ENCODE results near the gene BCAS3.
"Not testable (repeated sequence)": the region's sequence is repeated elsewhere in the genome, so short reads cannot be mapped to it uniquely, and the experiment has no call there.

Gene BCAS3

GRCh38 chr17:60804831-60805230, 127.2 kb downstream of the BCAS3 start:
- no peak for DNase-seq

- no peak for DNase-seq
These were observed 131.8 kb downstream of the BCAS3 start for GRCh38 chr17:60809421-60809820.

GRCh38 chr17:60814941-60815340, 137.3 kb downstream of the BCAS3 start:
- DNase-seq: not testable (repeated sequence)

- no peak for DNase-seq
These were observed 139.5 kb downstream of the BCAS3 start for GRCh38 chr17:60817192-60817591.

- no peak for DNase-seq
These were observed 141.9 kb downstream of the BCAS3 start for GRCh38 chr17:60819447-60820130.

GRCh38 chr17:60823515-60823914, 145.9 kb downstream of the BCAS3 start:
- DNase-seq: no peak

- DNase-seq: no peak
These were observed 147.7 kb downstream of the BCAS3 start for GRCh38 chr17:60825351-60825750.

- no peak for DNase-seq
These were observed 150.3 kb downstream of the BCAS3 start for GRCh38 chr17:60827943-60828342.

GRCh38 chr17:60832151-60832585, 154.5 kb downstream of the BCAS3 start:
- peak; percentile 2 to 27 for DNase-seq

- no peak for DNase-seq
These were observed 155.0 kb downstream of the BCAS3 start for GRCh38 chr17:60832631-60833030.

- DNase-seq: no peak
These were observed 162.8 kb downstream of the BCAS3 start for GRCh38 chr17:60840456-60840855.

GRCh38 chr17:60845012-60845411, 167.4 kb downstream of the BCAS3 start:
- no peak for DNase-seq

- no peak for DNase-seq
These were observed 168.5 kb downstream of the BCAS3 start for GRCh38 chr17:60846175-60846574.

GRCh38 chr17:60851181-60851580, 173.5 kb downstream of the BCAS3 start:
- DNase-seq: no peak

GRCh38 chr17:60857556-60858080, 180.0 kb downstream of the BCAS3 start:
- no peak for DNase-seq

- DNase-seq: no peak
These were observed 184.8 kb downstream of the BCAS3 start for GRCh38 chr17:60862482-60862881.

GRCh38 chr17:60863892-60864707, 186.4 kb downstream of the BCAS3 start:
- DNase-seq: no peak

GRCh38 chr17:60864708-60865005, 187.0 kb downstream of the BCAS3 start:
- no peak for DNase-seq

GRCh38 chr17:60874772-60875171, 197.1 kb downstream of the BCAS3 start:
- DNase-seq: no peak

GRCh38 chr17:60886731-60887613, 209.3 kb downstream of the BCAS3 start:
- not testable (repeated sequence) for DNase-seq

GRCh38 chr17:60887614-60888028, 210.0 kb downstream of the BCAS3 start:
- no peak for DNase-seq

- DNase-seq: no peak
These were observed 211.4 kb downstream of the BCAS3 start for GRCh38 chr17:60888812-60889709.

Measured in NCI-H446 (cell line).